Caco-2 (cell line): ENCODE measurements around the gene TIMP3. TPM values are rescaled to one million over a fixed set of nuclear protein-coding genes. Genes with fewer than 3 reads are reported as not detected.

Experiments
- BruUV-seq: library from RNA; stranded (reverse); fragments of 400-500 nt; replicated peaks from 2 replicates; lab custom pipeline; 2021; lab: Mats Ljungman, UMichigan
- CTCF ChIA-PET: fragments of 300-600 bp; sonication (Branson Sonifier 250); formaldehyde crosslinking; loops from one replicate; lab custom pipeline; 2022; ENCODE audit warnings: antibody characterized with exemption; lab: Charles Lee
- POLR2A ChIA-PET: fragments of 300-600 bp; sonication (Branson Sonifier 250); formaldehyde crosslinking; loops from one replicate; lab custom pipeline; 2022; ENCODE audit warnings: antibody characterized with exemption; lab: Charles Lee
- DNase-seq, 2 experiments: peaks; one replicate each; pipeline versions ENCODE4 v3.0.0 to v3.0.0-alpha.2; 2020 to 2022
- H3K27me3 ChIP-seq: replicated peaks from 2 replicates; pipeline ENCODE4 v1.6.0; 2011; ENCODE audit warnings: low read length; ENCODE audit not compliant: control insufficient read depth, insufficient read depth
- H3K36me3 ChIP-seq: 2 replicates; pipeline ENCODE4 v1.5.1; 2011; ENCODE audit warnings: low read length; ENCODE audit not compliant: control insufficient read depth, insufficient read depth
- H3K4me1 ChIP-seq: fragments of 250-450 bp; sonication (Bioruptor Pico); 2 replicates; pipeline ENCODE4 v1.5.1; 2020; ENCODE audit warnings: mild to moderate bottlenecking
- H3K4me3 ChIP-seq: 2 replicates; pipeline ENCODE4 v1.5.1; 2011; ENCODE audit warnings: low read depth, mild to moderate bottlenecking, control low read depth, low read length
- H3K9me3 ChIP-seq: fragments of 250-450 bp; sonication (Bioruptor Pico); 2 replicates; pipeline ENCODE4 v1.5.1; 2020; ENCODE audit warnings: mild to moderate bottlenecking, moderate library complexity
- H3K27ac Mint-ChIP-seq: one replicate; pipeline ENCODE4 v1.8.0; 2022; ENCODE audit warnings: mixed read lengths; ENCODE audit not compliant: unreplicated experiment
- H3K27me3 Mint-ChIP-seq: one replicate; pipeline ENCODE4 v1.8.0; 2022; ENCODE audit warnings: mixed read lengths; ENCODE audit not compliant: insufficient read depth, unreplicated experiment
- H3K36me3 Mint-ChIP-seq: one replicate; pipeline ENCODE4 v1.8.0; 2022; ENCODE audit warnings: mild to moderate bottlenecking, mixed read lengths; ENCODE audit not compliant: insufficient read depth, unreplicated experiment
- H3K4me1 Mint-ChIP-seq: one replicate; pipeline ENCODE4 v1.8.0; 2022; ENCODE audit warnings: low read depth, mixed read lengths; ENCODE audit not compliant: unreplicated experiment
- H3K4me3 Mint-ChIP-seq: one replicate; pipeline ENCODE4 v1.8.0; 2022; ENCODE audit warnings: mild to moderate bottlenecking, moderate library complexity, mixed read lengths; ENCODE audit not compliant: unreplicated experiment
- H3K9me3 Mint-ChIP-seq: one replicate; pipeline ENCODE4 v1.8.0; 2022; ENCODE audit warnings: mixed read lengths; ENCODE audit not compliant: unreplicated experiment
- CTCF ChIP-seq, 2 experiments: fragments of 200-600 bp in 1 of 2; IDR thresholded peaks; 1 replicate in 1 of 2; 2 replicates in 1 of 2; pipeline versions ENCODE4 v1.5.1 to v1.8.0; 2011 to 2022; ENCODE audit warnings: antibody characterized with exemption in 1 of 2, control low read depth in 1 of 2, inconsistent platforms in 1 of 2, low read depth in 1 of 2, low read length in 1 of 2, mild to moderate bottlenecking in 1 of 2, moderate library complexity in 1 of 2; ENCODE audit not compliant: insufficient read depth in 1 of 2, severe bottlenecking in 1 of 2, unreplicated experiment in 1 of 2
- intact Hi-C: fragments of 100-400 bp; cut with micrococcal nuclease; formaldehyde crosslinking; loops from one replicate; pipeline ENCODE4 v1.10.0; 2022; ENCODE audit not compliant: unreplicated experiment
- total RNA-seq: library from RNA; stranded (reverse); gene quantifications from 2 replicates; pipeline ENCODE4 v1.2.3, GENCODE V29; 2022

Gene TIMP3
- total RNA-seq, 1 experiment from 2014 or later: 86.4 TPM

- no peaks in the 10 kb centered on the region for H3K27me3 ChIP-seq
- no peak overlapping the region for H3K4me3 ChIP-seq
- no peaks in the 10 kb centered on the region for H3K4me1 ChIP-seq
- ChIA-PET POLR2A (no interaction called here), CTCF (no interaction called here)
- DNase-seq: no peak
- Mint-ChIP-seq H3K27ac (no peak overlapping the region), H3K4me3 (no peak overlapping the region), H3K36me3 (peaks cover 25% of the 10 kb centered on the region), H3K27me3 (no peaks in the 10 kb centered on the region), H3K9me3 (no peaks in the 10 kb centered on the region), H3K4me1 (no peaks in the 10 kb centered on the region)
- H3K36me3 ChIP-seq: no peaks in the 10 kb centered on the region; the same call in 1 of the 2 replicates
- no TSS peak for BruUV-seq
- TF ChIP-seq CTCF (IDR thresholded peaks at IDR 0.05; ENCODE audit: insufficient read depth in 1 of 2, low read depth in 1 of 2, low read length in 1 of 2, severe bottlenecking in 1 of 2, unreplicated experiment in 1 of 2): no peak
- H3K9me3 ChIP-seq: no peaks in the 10 kb centered on the region
- intact Hi-C loops: no loop called here
These were observed 49.3 kb downstream of the TIMP3 start for GRCh38 chr22:32850591-32851517.

GRCh38 chr22:32852395-32853251 is 51.1 kb downstream of the TIMP3 start:
- no peaks in the 10 kb centered on the region for H3K27me3 ChIP-seq
- BruUV-seq: no TSS peak
- DNase-seq: no peak
- no peaks in the 10 kb centered on the region for H3K9me3 ChIP-seq
- H3K36me3 Mint-ChIP-seq: peaks cover 29% of the 10 kb centered on the region
- no peaks in the 10 kb centered on the region for H3K9me3 Mint-ChIP-seq
- no peak overlapping the region for H3K4me3 ChIP-seq
- H3K27ac Mint-ChIP-seq: no peak overlapping the region
- no peaks in the 10 kb centered on the region; the same call in 1 of the 2 replicates for H3K36me3 ChIP-seq
- POLR2A ChIA-PET: no interaction called here
- intact Hi-C loops: no loop called here
- CTCF ChIA-PET: no interaction called here
- H3K27me3 Mint-ChIP-seq: no peaks in the 10 kb centered on the region
- TF ChIP-seq CTCF (IDR thresholded peaks at IDR 0.05; ENCODE audit: insufficient read depth in 1 of 2, low read depth in 1 of 2, low read length in 1 of 2, severe bottlenecking in 1 of 2, unreplicated experiment in 1 of 2): no peak
- H3K4me1 Mint-ChIP-seq: no peaks in the 10 kb centered on the region
- H3K4me1 ChIP-seq: no peaks in the 10 kb centered on the region
- no peak overlapping the region for H3K4me3 Mint-ChIP-seq

DNA sequence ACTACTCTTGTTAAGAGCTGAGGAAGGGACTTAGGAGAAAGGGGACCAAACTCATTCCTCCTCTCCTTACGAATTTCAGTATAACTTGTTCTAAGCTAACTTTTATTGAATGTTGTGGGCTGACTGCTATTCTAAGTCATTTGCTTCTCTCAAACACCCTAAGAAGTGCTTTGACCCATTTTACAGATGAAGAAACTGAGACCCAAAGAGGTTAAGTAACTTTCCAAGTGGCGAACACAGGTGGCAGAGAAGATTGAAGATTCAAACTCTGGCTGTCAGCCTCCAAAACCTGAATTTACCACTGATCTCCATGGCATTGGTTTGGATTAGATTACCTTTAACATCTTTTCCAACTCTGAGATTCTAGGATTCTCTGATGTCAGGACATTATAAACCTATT is 52.2 kb downstream of the TIMP3 start:
- intact Hi-C loops: no loop called here
- Mint-ChIP-seq H3K27me3 (no peaks in the 10 kb centered on the region), H3K4me1 (no peaks in the 10 kb centered on the region), H3K27ac (no peak overlapping the region), H3K36me3 (peaks cover 29% of the 10 kb centered on the region), H3K9me3 (no peaks in the 10 kb centered on the region), H3K4me3 (no peak overlapping the region)
- TF ChIP-seq CTCF (IDR thresholded peaks at IDR 0.05; ENCODE audit: insufficient read depth in 1 of 2, low read depth in 1 of 2, low read length in 1 of 2, severe bottlenecking in 1 of 2, unreplicated experiment in 1 of 2): no peak
- Histone ChIP-seq H3K36me3 (no peaks in the 10 kb centered on the region; the same call in none of the 2 replicates), H3K4me1 (no peaks in the 10 kb centered on the region), H3K27me3 (no peaks in the 10 kb centered on the region), H3K9me3 (no peaks in the 10 kb centered on the region), H3K4me3 (no peak overlapping the region)
- BruUV-seq: no TSS peak
- CTCF ChIA-PET: no interaction called here
- POLR2A ChIA-PET: no interaction called here
- no peak for DNase-seq
